ENCODE results near the gene IGSF6.

DNA sequence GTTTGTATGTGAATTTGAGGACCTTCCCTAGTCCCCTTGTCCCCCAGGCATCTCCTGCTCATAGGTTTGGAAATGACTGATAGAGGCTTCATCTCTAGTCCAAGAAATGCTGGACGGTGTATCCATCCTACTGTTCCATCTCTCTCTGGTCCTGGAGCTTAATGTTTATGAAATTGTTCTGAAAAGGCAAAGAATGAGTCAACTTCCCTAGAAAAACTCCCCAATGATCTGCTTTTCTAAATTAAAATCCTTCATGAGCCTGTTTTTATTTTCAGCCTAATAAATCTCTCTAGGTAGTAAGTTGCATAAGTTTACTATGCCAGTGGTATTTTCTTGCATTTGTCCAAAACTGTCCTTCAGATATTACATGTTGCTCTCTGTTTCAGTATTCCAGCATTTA lies 2.1 kb upstream of the IGSF6 start:
- TF ChIP-seq, protein P1, sequence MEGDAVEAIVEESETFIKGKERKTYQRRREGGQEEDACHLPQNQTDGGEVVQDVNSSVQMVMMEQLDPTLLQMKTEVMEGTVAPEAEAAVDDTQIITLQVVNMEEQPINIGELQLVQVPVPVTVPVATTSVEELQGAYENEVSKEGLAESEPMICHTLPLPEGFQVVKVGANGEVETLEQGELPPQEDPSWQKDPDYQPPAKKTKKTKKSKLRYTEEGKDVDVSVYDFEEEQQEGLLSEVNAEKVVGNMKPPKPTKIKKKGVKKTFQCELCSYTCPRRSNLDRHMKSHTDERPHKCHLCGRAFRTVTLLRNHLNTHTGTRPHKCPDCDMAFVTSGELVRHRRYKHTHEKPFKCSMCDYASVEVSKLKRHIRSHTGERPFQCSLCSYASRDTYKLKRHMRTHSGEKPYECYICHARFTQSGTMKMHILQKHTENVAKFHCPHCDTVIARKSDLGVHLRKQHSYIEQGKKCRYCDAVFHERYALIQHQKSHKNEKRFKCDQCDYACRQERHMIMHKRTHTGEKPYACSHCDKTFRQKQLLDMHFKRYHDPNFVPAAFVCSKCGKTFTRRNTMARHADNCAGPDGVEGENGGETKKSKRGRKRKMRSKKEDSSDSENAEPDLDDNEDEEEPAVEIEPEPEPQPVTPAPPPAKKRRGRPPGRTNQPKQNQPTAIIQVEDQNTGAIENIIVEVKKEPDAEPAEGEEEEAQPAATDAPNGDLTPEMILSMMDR (IDR thresholded peaks at IDR 0.05), result no peak
- TF ChIP-seq POLR2A (IDR thresholded peaks at IDR 0.05), result no peak

Data from Peyer's patch (tissue), 4 donors.